ENCODE data around the gene GRHPR.

- TF ChIP-seq POLR2AphosphoS5 (IDR thresholded peaks at IDR 0.05; ENCODE audit: borderline replicate concordance, low read depth, low read length) (no peak), EZH2 (IDR thresholded peaks at IDR 0.05) (no peak)
Measured at GRCh38 chr9:37436540-37436939, 14.0 kb downstream of the GRHPR start.

All from SK-N-MC (cell line).